Psoas muscle (tissue), 8 donors: Measurements from ENCODE around the gene VAMP2. TPM values are rescaled to one million over a fixed set of nuclear protein-coding genes. Genes with fewer than 3 reads are reported as not detected.
A peak's percentile ranks its signal among the peaks of the same experiment; 100 is the strongest.

Source experiments
- ATAC-seq, 4 donors: fragments of 200-7000 bp; cut with Tn5 transposase; one replicate each; pipeline ENCODE4 v1.9.1; 2020; ENCODE audit warnings: moderate library complexity in 3 of 4, mild to moderate bottlenecking in 2 of 4
- DNase-seq, 2 donors: peaks; one replicate each; pipeline ENCODE4 v3.0.0-alpha.2; 2020
- H3K27ac ChIP-seq: fragments of 200-600 bp; one replicate; pipeline ENCODE4 v1.8.0; 2022
- H3K27me3 ChIP-seq, 3 donors: fragments of 200-600 bp in 1 of 3; one replicate each; pipeline versions ENCODE4 v1.6.1 to v1.8.0; 2013 to 2022; ENCODE audit warnings: low read length in 2 of 3, mild to moderate bottlenecking in 2 of 3, moderate library complexity in 1 of 3; ENCODE audit not compliant: insufficient read depth in 3 of 3
- H3K36me3 ChIP-seq, 2 donors: fragments of 200-600 bp in 1 of 2; one replicate each; pipeline versions ENCODE4 v1.6.1 to v1.8.0; 2013 to 2022; ENCODE audit warnings: low read depth in 1 of 2, mild to moderate bottlenecking in 1 of 2, moderate library complexity in 1 of 2; ENCODE audit not compliant: insufficient read depth in 1 of 2
- H3K4me1 ChIP-seq: fragments of 200-600 bp; one replicate; pipeline ENCODE4 v1.8.0; 2022
- H3K4me3 ChIP-seq: fragments of 200-600 bp; one replicate; pipeline ENCODE4 v1.8.0; 2022; ENCODE audit warnings: mild to moderate bottlenecking
- H3K9me3 ChIP-seq: fragments of 200-600 bp; one replicate; pipeline ENCODE4 v1.8.0; 2022
- WGBS, 3 donors: extraction: QIAGEN DNeasy Blood & Tissue Kit; methylation state at CpG; one replicate each; pipeline versions ENCODE4 v1.1.6 to v1.1.7; 2013; 5-methylcytosine and 5-hydroxymethylcytosine counted together
- intact Hi-C, 2 donors: fragments of 100-400 bp; cut with DNase I; formaldehyde crosslinking; loops; one replicate each; pipeline versions ENCODE4 v1.11.0 to v1.14.2; 2022
- polyA plus RNA-seq, 3 donors: library from polyadenylated mRNA; stranded (reverse); fragments of 200-250 nt; gene quantifications; one replicate each; pipeline ENCODE4 v1.2.3, GENCODE V29; 2013
- total RNA-seq, 4 donors: library from RNA; stranded (reverse); fragmentation: NEBNext Ultra II Directional in 2 of 4; extraction: Animal tissue kit (Norgen Biotek cat#: 25700) in 2 of 4; gene quantifications; one replicate each; pipeline versions ENCODE4 v1.2.1 to v1.2.4, GENCODE V29; 2021 to 2023
- TF ChIP-seq, protein P1 (sequence below): fragments of 200-600 bp; IDR thresholded peaks from one replicate; pipeline ENCODE4 v1.8.0; 2022; ENCODE audit warnings: antibody characterized with exemption
- donor health status: healthy with polysubstance abuse.
- donor health status: DM: no; HTN: no; CAD: no; lungs with moderate emphysema.
- donor health status: Bipolar disorder and iron deficiency.
- donor health status: healthy.
- donor health status: DM: yes; HTN: yes; CAD: no.
- donor health status: DM: no; HTN: no; CAD: no.
- donor health status: DM: no; HTN: no; CAD: no.
- donor health status: DM: yes; HTN: yes; CAD: no.

The VAMP2 gene
- total and polyA plus RNA-seq, 7 donors = 33.2 to 59.2 (median 45.1) TPM

GRCh38 chr17:8147141-8147804 lies 15.5 kb downstream of the VAMP2 start:
- Histone ChIP-seq H3K27ac (peak overlapping the region; percentile 100), H3K4me1 (peaks cover 37% of the 10 kb centered on the region), H3K9me3 (no peaks in the 10 kb centered on the region), H3K36me3 (peaks cover 30 to 86% of the 10 kb centered on the region in 2 donors), H3K27me3 (no peaks in the 10 kb centered on the region), H3K4me3 (no peak overlapping the region)
- 81 to 89% (median 81%) methylated on average over 26 of the region's 26 CpGs for WGBS, 3 donors
- ATAC-seq (no peak), DNase-seq (peak; percentile 6 to 59)
- intact Hi-C loops = loop anchor here in 1 of 2 donors (10.0 kb wide), 1 partner anchor 902 kb away; the partner anchor contains the start of gene GABARAP
- TF ChIP-seq, protein P1, sequence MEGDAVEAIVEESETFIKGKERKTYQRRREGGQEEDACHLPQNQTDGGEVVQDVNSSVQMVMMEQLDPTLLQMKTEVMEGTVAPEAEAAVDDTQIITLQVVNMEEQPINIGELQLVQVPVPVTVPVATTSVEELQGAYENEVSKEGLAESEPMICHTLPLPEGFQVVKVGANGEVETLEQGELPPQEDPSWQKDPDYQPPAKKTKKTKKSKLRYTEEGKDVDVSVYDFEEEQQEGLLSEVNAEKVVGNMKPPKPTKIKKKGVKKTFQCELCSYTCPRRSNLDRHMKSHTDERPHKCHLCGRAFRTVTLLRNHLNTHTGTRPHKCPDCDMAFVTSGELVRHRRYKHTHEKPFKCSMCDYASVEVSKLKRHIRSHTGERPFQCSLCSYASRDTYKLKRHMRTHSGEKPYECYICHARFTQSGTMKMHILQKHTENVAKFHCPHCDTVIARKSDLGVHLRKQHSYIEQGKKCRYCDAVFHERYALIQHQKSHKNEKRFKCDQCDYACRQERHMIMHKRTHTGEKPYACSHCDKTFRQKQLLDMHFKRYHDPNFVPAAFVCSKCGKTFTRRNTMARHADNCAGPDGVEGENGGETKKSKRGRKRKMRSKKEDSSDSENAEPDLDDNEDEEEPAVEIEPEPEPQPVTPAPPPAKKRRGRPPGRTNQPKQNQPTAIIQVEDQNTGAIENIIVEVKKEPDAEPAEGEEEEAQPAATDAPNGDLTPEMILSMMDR = no peak

DNA sequence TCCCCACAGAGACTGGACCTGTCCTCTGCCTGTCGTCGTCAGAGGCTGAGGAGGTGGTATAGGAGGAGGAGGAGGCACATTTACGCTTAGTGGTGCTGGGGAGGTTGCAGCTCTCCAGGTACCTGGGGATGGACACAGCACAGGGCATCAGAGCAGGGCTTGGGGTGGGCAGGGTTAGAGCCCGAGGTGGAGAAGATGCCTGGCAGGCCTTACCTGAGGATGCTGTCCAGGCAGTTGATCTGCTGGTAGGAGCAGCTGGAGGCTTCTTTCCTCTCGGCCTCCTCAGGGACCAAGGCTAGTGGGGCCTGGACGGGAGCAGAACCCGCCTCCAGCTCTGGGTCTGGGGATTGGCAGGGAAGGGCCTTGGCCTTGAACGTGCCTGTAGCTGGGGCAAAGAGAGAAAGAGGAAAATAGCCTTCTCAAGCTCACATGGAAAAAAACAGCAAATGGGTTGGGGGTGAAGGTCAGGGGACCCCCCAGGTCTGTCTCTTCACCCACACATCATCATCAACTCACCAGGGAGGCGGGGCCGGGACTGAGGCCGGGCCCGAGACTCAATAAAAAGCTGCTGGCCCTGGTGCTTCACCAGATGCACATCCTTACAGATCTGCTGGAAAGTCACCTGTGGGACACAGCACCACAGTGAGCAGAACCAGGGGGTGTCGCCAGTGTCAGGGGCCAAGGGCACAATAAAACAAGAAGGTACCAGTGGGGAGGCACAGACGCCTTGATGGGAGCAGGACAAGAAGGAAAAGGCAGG lies 16.2 kb downstream of the VAMP2 start:
- WGBS, 3 donors = 86 to 90% (median 86%) methylated on average over 14 of the region's 14 CpGs
- Histone ChIP-seq H3K4me1 (peaks cover 43% of the 10 kb centered on the region), H3K27me3 (no peaks in the 10 kb centered on the region), H3K9me3 (no peaks in the 10 kb centered on the region), H3K27ac (peak overlapping the region; percentile 100), H3K4me3 (no peak overlapping the region), H3K36me3 (peaks cover 31 to 93% of the 10 kb centered on the region in 2 donors)
- TF ChIP-seq, protein P1 = no peak
- intact Hi-C loops = loop anchor here in 1 of 2 donors (10.0 kb wide), 1 partner anchor 902 kb away; the partner anchor contains the start of gene GABARAP
- DNase-seq = peak in 1 of 2 donors; percentile 12
- no peak for ATAC-seq

DNA sequence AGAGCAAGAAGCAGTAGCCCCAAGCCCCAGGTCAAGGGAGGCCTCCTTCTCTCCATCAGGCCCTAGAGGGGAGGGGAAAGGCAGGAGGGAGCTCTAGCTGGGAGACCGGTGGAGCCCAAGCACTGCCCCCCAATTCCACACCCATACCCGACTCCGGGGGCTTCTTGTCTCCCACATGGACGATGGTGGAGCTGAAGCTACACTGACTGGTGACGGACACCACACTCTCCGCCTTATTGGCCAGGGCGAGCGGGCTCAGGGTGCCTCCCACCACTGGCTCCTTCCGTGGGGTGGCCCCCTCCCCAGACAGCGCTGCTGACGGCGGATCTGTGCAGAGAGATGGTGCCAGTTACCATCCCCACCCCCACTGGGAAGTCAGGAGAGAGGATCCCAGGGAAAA lies 16.9 kb downstream of the VAMP2 start:
- TF ChIP-seq, protein P1 = no peak
- DNase-seq (peak; percentile 16 to 57), ATAC-seq (no peak)
- peaks cover 31 to 100% of the 10 kb centered on the region in 2 donors for H3K36me3 ChIP-seq
- no peaks in the 10 kb centered on the region for H3K27me3 ChIP-seq
- 84 to 95% (median 86%) methylated on average over 12 of the region's 12 CpGs for WGBS, 3 donors
- H3K4me1 ChIP-seq = peaks cover 42% of the 10 kb centered on the region
- intact Hi-C loops = loop anchor here in 1 of 2 donors (10.0 kb wide), 1 partner anchor 901 kb away; the partner anchor contains the start of gene GABARAP
- H3K9me3 ChIP-seq = no peaks in the 10 kb centered on the region
- H3K27ac ChIP-seq = peak overlapping the region; percentile 100
- no peak overlapping the region for H3K4me3 ChIP-seq

GRCh38 chr17:8144401-8145231 lies 18.1 kb downstream of the VAMP2 start:
- ATAC-seq (peak in 1 of 4 donors; percentile 3), DNase-seq (no peak)
- Histone ChIP-seq H3K4me1 (peaks cover 41% of the 10 kb centered on the region), H3K27me3 (no peaks in the 10 kb centered on the region), H3K4me3 (no peak overlapping the region), H3K9me3 (no peaks in the 10 kb centered on the region), H3K27ac (no peak overlapping the region), H3K36me3 (peaks cover 31 to 100% of the 10 kb centered on the region in 2 donors)
- intact Hi-C loops = loop anchor here in 1 of 2 donors (10.0 kb wide), 1 partner anchor 900 kb away; the partner anchor contains the start of gene GABARAP
- TF ChIP-seq, protein P1 = no peak
- 76 to 81% (median 79%) methylated on average over 15 of the region's 15 CpGs for WGBS, 3 donors
